Activated naive CD8-positive, alpha-beta T cell treated with anti-CD3 and anti-CD28 coated beads, Interleukin-2, amount 10 ng/mL, durations not matched to agents 7 days and 5 days (primary cell): Measurements from ENCODE around the gene RPL10. TPM values are rescaled to one million over a fixed set of nuclear protein-coding genes. Genes with fewer than 3 reads are reported as not detected.

Source experiments
- ATAC-seq: fragments of 150-1000 bp; cut with Tn5 transposase; one replicate; pipeline ENCODE4 v1.10.0; 2021; ENCODE audit warnings: low read depth, moderate library complexity
- POLR2A ChIA-PET: fragments of 350-600 bp; sonication (Branson Sonifier 250); formaldehyde crosslinking; loops from one replicate; lab custom pipeline; 2021; ENCODE audit warnings: antibody characterized with exemption; lab: Charles Lee
- DNase-seq: peaks from one replicate; pipeline ENCODE4 v3.0.0; 2021
- H3K27ac Mint-ChIP-seq: one replicate; pipeline ENCODE4 v1.8.0; 2022; ENCODE audit warnings: mild to moderate bottlenecking, mixed read lengths
- H3K27me3 Mint-ChIP-seq: one replicate; pipeline ENCODE4 v1.8.0; 2022; ENCODE audit warnings: mild to moderate bottlenecking, moderate library complexity, mixed read lengths
- H3K36me3 Mint-ChIP-seq: one replicate; pipeline ENCODE4 v1.8.0; 2021; ENCODE audit warnings: mild to moderate bottlenecking, mixed read lengths
- H3K4me1 Mint-ChIP-seq: one replicate; pipeline ENCODE4 v1.8.0; 2021; ENCODE audit warnings: mixed read lengths
- H3K4me3 Mint-ChIP-seq: one replicate; pipeline ENCODE4 v1.8.0; 2022; ENCODE audit warnings: mild to moderate bottlenecking, moderate library complexity, mixed read lengths
- H3K9me3 Mint-ChIP-seq: one replicate; pipeline ENCODE4 v1.8.0; 2021; ENCODE audit warnings: mixed read lengths
- total RNA-seq, 2 experiments: library from RNA; stranded (reverse); gene quantifications; one replicate each; pipeline ENCODE4 v1.2.3, GENCODE V29; 2021

RPL10 gene
- total RNA-seq, 2 experiments from 2014 or later, result 2,867 to 2,975 TPM

DNA sequence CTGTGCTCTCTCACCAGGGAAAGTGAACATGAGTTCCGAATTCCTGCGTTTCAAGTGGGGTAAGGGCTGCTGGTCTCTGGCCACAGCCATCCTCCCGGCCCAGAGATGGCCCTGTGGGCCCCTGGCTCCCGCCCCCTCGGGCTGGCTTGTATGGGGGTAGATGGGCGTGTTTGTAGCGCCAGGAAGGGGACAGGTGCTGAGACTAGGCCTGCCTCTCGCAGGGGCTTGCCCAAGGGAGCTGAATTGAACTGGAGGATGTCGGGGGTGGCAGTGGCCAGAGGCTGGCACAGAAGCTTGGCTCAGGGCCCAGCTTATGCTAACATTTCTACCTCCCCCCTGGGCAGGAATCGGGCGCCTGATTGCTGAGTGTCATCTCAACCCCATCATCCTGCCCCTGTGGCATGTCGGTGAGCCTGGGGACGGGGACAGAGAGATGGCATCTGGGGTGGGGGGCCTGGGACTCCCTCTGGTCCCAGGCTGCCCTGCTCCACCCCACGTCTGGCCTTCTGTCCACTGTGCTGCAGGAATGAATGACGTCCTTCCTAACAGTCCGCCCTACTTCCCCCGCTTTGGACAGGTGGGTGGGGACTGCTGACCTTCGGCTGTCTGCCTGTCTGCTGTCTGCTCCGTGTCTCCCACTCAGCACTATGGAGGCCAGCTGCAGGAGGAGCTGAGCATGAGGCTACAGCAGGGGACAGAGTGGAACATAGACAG is 21.7 kb downstream of the RPL10 start:
- Mint-ChIP-seq H3K4me3 (no peak overlapping the region), H3K9me3 (no peaks in the 10 kb centered on the region), H3K4me1 (peaks cover 5% of the 10 kb centered on the region), H3K36me3 (peaks cover 2% of the 10 kb centered on the region), H3K27ac (no peak overlapping the region), H3K27me3 (no peaks in the 10 kb centered on the region)
- no peak for DNase-seq
- ATAC-seq, result no peak
- POLR2A ChIA-PET, result interaction anchor here (0.5 kb wide), 1 partner anchor 326 kb away, joined by 3 read pairs; no protein-coding TSS in a partner anchor

- H3K27me3 Mint-ChIP-seq, result no peaks in the 10 kb centered on the region
- DNase-seq (no peak), ATAC-seq (no peak)
- H3K4me1 Mint-ChIP-seq, result peaks cover 5% of the 10 kb centered on the region
- peaks cover under 1% of the 10 kb centered on the region for H3K36me3 Mint-ChIP-seq
- POLR2A ChIA-PET, result interaction anchor here (0.5 to 1.3 kb wide), 3 partner anchors 8 to 327 kb away, joined by 3 to 5 read pairs (median 3); no protein-coding TSS in a partner anchor
- no peak overlapping the region for H3K4me3 Mint-ChIP-seq
- no peak overlapping the region for H3K27ac Mint-ChIP-seq
- H3K9me3 Mint-ChIP-seq, result no peaks in the 10 kb centered on the region
These were observed 22.2 kb downstream of the RPL10 start for GRCh38 chrX:154420402-154420756.

GRCh38 chrX:154426916-154427770 is 29.0 kb downstream of the RPL10 start:
- no peak overlapping the region for H3K4me3 Mint-ChIP-seq
- POLR2A ChIA-PET, result interaction anchor here (0.5 to 1.2 kb wide), 2 partner anchors 15 to 49 kb away, joined by 3 to 5 read pairs; no protein-coding TSS in a partner anchor
- H3K36me3 Mint-ChIP-seq, result peaks cover 6% of the 10 kb centered on the region
- H3K27ac Mint-ChIP-seq, result no peak overlapping the region
- DNase-seq (no peak), ATAC-seq (no peak)
- peaks cover 25% of the 10 kb centered on the region for H3K4me1 Mint-ChIP-seq
- no peaks in the 10 kb centered on the region for H3K9me3 Mint-ChIP-seq
- no peaks in the 10 kb centered on the region for H3K27me3 Mint-ChIP-seq

DNA sequence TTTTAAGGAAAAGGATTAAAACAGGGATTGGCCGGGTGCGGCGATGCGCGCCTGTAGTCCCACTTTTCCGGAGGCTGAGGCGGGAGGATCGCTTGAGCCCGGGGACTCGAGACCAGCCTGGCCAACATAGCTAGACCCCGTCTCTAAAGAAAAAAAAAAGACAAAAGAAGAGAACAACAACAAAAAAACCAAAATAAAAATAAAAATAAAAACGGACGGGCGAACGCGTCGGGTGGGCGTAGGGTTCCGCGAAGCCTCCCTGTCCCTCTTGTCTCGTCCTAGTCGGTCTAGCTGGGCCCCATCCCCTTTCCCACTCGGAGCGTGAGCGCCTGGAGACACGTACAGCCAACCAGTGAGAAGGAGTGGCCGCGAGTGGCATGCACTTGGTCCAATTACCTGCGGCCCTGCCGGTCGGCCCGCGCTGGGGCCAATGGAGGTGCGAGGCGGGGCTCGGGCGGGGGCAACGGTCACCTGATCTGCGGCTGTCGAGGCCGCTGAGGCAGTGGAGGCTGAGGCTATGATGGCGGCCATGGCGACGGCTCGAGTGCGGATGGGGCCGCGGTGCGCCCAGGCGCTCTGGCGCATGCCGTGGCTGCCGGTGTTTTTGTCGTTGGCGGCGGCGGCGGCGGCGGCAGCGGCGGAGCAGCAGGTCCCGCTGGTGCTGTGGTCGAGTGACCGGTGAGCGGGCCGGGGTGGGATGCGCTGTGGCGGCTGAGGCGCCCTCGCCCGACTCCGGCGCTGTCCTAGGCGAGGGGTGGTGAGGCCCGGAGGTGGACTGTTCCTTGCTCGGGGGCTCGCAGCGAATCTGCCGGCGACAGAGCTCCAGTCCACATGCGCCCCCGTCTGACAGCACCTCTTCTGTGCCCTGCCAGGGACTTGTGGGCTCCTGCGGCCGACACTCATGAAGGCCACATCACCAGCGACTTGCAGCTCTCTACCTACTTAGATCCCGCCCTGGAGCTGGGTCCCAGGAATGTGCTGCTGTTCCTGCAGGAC is 30.3 kb downstream of the RPL10 start, which contains the start of gene ATP6AP1:
Gene ATP6AP1 (plus strand): TSS at position 502 of the 996 bp plus-strand sequence. CDS start 16 bp downstream, at position 518.
- DNase-seq, result peak; percentile 86
- Mint-ChIP-seq H3K36me3 (peaks cover 6% of the 10 kb centered on the region), H3K27me3 (no peaks in the 10 kb centered on the region), H3K27ac (peak within 1 kb of the TSS; percentile 77), H3K4me1 (peaks cover 28% of the 10 kb centered on the region), H3K9me3 (no peaks in the 10 kb centered on the region), H3K4me3 (peak within 1 kb of the TSS; percentile 80)
- POLR2A ChIA-PET, result interaction anchor here (0.8 to 2.5 kb wide), 7 partner anchors 12 to 62 kb away, joined by 3 to 16 read pairs (median 4); partner anchors contain the start of genes RPL10, SLC10A3 and UBL4A
- ATAC-seq, result peak; percentile 99

GRCh38 chrX:154429711-154430110 is 31.5 kb downstream of the RPL10 start:
- Mint-ChIP-seq H3K4me1 (peaks cover 23% of the 10 kb centered on the region), H3K9me3 (no peaks in the 10 kb centered on the region), H3K27me3 (no peaks in the 10 kb centered on the region), H3K4me3 (peak overlapping the region; percentile 80), H3K36me3 (peaks cover 6% of the 10 kb centered on the region), H3K27ac (peak overlapping the region; percentile 12)
- POLR2A ChIA-PET, result interaction anchor here (1.1 to 2.5 kb wide), 4 partner anchors 13 to 61 kb away, joined by 3 to 16 read pairs (median 8); partner anchors contain the start of genes RPL10 and SLC10A3
- no peak for DNase-seq
- no peak for ATAC-seq

- peak overlapping the region; percentile 50 for H3K4me3 Mint-ChIP-seq
These were observed 32.3 kb downstream of the RPL10 start for GRCh38 chrX:154430479-154430878.

GRCh38 chrX:154430916-154431315 is 32.7 kb downstream of the RPL10 start:
- Mint-ChIP-seq H3K36me3 (peaks cover 6% of the 10 kb centered on the region), H3K27me3 (no peaks in the 10 kb centered on the region), H3K9me3 (no peaks in the 10 kb centered on the region), H3K4me3 (peak overlapping the region; percentile 16), H3K4me1 (peaks cover 23% of the 10 kb centered on the region), H3K27ac (peak overlapping the region; percentile 70)
- ATAC-seq, result no peak
- POLR2A ChIA-PET, result interaction anchor here (0.8 kb wide), 1 partner anchor 19 kb away, joined by 3 read pairs; no protein-coding TSS in a partner anchor
- DNase-seq, result no peak

More at GRCh38 chrX:154430479-154430878, 32.3 kb downstream of the RPL10 start:
- POLR2A ChIA-PET, result no interaction called here
- ATAC-seq, result no peak
- DNase-seq, result no peak
- H3K27ac Mint-ChIP-seq, result peak overlapping the region; percentile 70
- H3K9me3 Mint-ChIP-seq, result no peaks in the 10 kb centered on the region
- H3K27me3 Mint-ChIP-seq, result no peaks in the 10 kb centered on the region
- H3K36me3 Mint-ChIP-seq, result peaks cover 6% of the 10 kb centered on the region
- H3K4me1 Mint-ChIP-seq, result peaks cover 23% of the 10 kb centered on the region

GRCh38 chrX:154431341-154431740 is 33.2 kb downstream of the RPL10 start:
- H3K27ac Mint-ChIP-seq, result no peak overlapping the region
- H3K9me3 Mint-ChIP-seq, result no peaks in the 10 kb centered on the region
- H3K36me3 Mint-ChIP-seq, result peaks cover 6% of the 10 kb centered on the region
- no peak overlapping the region for H3K4me3 Mint-ChIP-seq
- POLR2A ChIA-PET, result interaction anchor here (0.8 to 1.0 kb wide), 2 partner anchors 11 to 19 kb away, joined by 3 read pairs; no protein-coding TSS in a partner anchor
- peaks cover 26% of the 10 kb centered on the region for H3K4me1 Mint-ChIP-seq
- DNase-seq (no peak), ATAC-seq (no peak)
- H3K27me3 Mint-ChIP-seq, result no peaks in the 10 kb centered on the region

DNA sequence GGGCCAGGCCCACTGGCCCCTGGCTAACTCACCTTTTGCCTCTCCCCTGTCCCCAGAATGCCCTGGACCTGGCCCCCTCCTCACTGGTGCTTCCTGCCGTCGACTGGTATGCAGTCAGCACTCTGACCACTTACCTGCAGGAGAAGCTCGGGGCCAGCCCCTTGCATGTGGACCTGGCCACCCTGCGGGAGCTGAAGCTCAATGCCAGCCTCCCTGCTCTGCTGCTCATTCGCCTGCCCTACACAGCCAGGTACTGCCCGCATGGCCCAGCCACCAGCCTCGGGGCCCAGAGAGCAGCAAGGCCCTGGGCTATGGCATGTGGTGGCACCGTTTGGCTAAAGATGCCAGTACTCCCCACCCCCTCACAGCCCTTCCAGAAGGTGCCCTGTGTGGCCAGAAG is 34.0 kb downstream of the RPL10 start:
- Mint-ChIP-seq H3K9me3 (no peaks in the 10 kb centered on the region), H3K27me3 (no peaks in the 10 kb centered on the region), H3K27ac (no peak overlapping the region), H3K4me3 (no peak overlapping the region), H3K36me3 (peaks cover 6% of the 10 kb centered on the region), H3K4me1 (peaks cover 25% of the 10 kb centered on the region)
- ATAC-seq (no peak), DNase-seq (no peak)
- POLR2A ChIA-PET, result interaction anchor here (1.0 kb wide), 1 partner anchor 11 kb away, joined by 3 read pairs; no protein-coding TSS in a partner anchor

GRCh38 chrX:154433605-154434004 is 35.4 kb downstream of the RPL10 start:
- POLR2A ChIA-PET, result no interaction called here
- Mint-ChIP-seq H3K36me3 (peaks cover 6% of the 10 kb centered on the region), H3K4me3 (no peak overlapping the region), H3K9me3 (no peaks in the 10 kb centered on the region), H3K27ac (no peak overlapping the region), H3K4me1 (peaks cover 26% of the 10 kb centered on the region), H3K27me3 (no peaks in the 10 kb centered on the region)
- ATAC-seq (no peak), DNase-seq (no peak)

- Mint-ChIP-seq H3K9me3 (no peaks in the 10 kb centered on the region), H3K4me3 (no peak overlapping the region), H3K4me1 (peaks cover 23% of the 10 kb centered on the region), H3K36me3 (peaks cover 6% of the 10 kb centered on the region), H3K27ac (no peak overlapping the region), H3K27me3 (no peaks in the 10 kb centered on the region)
- ATAC-seq (no peak), DNase-seq (no peak)
- POLR2A ChIA-PET, result interaction anchor here (0.9 to 1.7 kb wide), 2 partner anchors 13 to 56 kb away, joined by 3 read pairs; partner anchors contain the start of gene SLC10A3
These were observed 36.4 kb downstream of the RPL10 start for GRCh38 chrX:154434394-154435168.
